HG02610 (cell line): ENCODE measurements around the gene ENPP7.

Experiments
- ATAC-seq: cut with Tn5 transposase; IDR thresholded peaks from one replicate; pipeline ENCODE4 v1.9.1; 2021; ENCODE audit warnings: mild to moderate bottlenecking, moderate library complexity; ENCODE audit not compliant: unreplicated experiment

ENPP7 gene

DNA sequence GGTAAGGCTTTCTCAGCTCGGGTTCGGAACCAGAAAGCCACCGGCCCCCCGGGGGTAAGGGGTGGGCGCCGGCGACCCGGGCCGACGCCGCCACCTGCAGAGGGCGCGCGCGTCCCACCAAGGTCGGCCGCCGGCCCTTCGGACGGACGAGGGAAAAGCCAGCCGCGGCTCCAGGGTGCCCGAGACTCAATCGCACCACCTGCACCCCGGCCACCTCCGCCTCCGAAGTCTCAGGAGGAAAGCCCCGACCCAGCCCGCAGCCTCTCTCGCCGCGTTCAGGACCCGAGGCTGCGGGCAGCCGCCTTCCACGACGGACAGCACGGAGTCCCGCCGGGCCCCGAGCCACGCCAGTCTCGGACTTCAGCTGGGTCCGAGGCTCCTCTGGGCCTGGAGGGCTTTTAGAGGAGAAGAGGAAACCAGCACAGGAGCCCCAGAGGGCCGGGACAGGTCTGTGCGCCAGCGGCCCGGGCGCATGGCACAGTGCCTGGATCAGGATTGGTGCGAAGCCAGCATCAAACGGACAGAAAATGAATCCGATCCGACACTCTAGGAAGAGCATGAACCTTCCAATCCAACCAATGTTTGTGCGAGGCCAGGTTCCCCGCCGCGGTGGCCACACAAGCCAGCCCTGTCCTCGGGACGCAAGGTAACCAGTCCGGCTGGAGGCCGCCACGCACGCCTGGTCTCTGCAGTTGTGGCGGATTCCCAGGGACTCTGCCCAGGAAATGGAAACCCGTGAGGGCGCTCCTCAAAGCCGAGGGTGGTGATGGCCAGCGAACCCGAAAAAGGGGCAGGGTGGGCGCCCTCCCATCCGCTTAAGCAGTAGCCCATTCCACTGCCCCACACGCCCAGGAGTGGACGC is 59.4 kb downstream of the ENPP7 start:
- ATAC-seq, result no peak

DNA sequence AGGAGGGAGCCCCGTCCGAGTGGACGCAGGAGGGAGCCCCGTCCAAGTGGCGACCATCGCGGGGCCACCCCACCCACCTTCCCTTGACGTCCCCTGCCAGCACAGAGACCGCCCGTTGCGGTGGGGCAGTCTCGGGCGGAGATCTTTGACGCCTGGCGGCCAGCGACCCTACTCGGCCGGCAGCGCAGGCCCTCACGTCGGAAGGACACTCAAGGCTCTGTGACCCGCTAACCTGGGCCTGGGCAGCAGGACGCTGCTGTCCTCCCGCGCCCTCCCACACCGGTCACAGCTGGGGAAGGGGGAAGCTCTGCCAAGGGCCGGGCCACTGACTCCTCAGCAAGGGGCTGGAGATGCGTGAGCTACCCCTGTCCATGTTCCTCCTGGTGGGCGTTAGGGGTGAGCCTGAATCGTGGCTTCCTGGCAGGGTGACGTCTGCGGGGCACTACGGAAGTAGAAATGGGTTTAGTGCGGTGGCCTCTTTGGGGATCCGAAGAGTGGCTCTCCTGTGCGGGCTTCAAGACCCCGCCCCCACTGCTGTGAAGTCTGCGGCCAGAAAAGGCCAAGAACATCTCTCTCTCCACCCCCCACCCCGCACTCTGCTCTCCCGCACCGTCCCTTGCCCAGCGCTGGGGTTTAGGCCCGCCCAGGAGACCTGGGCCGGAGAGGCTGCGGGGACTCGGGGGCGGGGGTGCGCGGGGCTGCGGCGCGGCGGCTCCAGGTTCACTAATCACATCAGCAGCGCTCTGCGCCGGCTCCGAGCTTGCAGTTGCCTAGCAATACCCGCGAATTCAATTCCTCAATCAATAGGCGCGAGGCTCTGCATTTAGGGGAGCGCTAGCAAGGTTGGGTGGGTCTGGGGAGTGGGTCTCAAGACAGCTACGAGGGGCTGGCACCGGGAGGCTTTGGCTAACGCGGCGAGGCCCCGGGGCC is 60.3 kb downstream of the ENPP7 start:
- no peak for ATAC-seq

DNA sequence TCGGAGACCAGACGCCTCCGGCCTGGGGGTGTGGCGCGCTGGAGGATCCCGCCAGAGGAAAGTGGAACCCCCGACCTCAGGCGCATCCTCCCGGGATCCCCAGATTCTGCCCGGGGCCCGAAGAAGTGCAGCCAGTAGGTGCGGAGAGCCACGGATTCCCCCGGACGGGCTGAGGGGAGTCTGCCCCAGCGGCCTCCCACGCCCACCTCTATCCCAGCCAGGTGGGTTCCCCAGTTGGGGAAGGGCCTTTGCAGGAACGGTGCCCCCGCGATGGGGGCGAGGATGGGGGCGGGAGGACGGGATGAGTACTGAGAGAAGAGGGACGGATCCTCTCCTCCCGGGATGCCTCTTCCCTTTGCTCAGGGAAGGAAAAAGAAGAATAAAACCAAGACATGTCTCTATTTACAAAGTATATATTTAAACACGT is 61.0 kb downstream of the ENPP7 start:
- no peak for ATAC-seq
